H1 (cell line): Measurements from ENCODE around the gene KAZALD1. TPM values are rescaled to one million over a fixed set of nuclear protein-coding genes. Genes with fewer than 3 reads are reported as not detected.

ENCODE experiments used
- CHD2 ChIP-seq: IDR thresholded peaks from 2 replicates; pipeline ENCODE4 v1.6.1; 2012; ENCODE audit warnings: low read length, improper control_type of control experiment
- HDAC2 ChIP-seq, 2 experiments: fragments of 300-600 bp in 1 of 2; sonication (generic) in 1 of 2; IDR thresholded peaks; 2 replicates each; pipeline ENCODE4 v1.6.1; 2011 to 2012; ENCODE audit warnings: low read depth in 2 of 2, low read length in 2 of 2, mild to moderate bottlenecking in 2 of 2, moderate library complexity in 2 of 2, borderline replicate concordance in 1 of 2, inconsistent platforms in 1 of 2
- JUN ChIP-seq: IDR thresholded peaks from 2 replicates; pipeline ENCODE4 v1.6.1; 2011; ENCODE audit warnings: low read depth, mild to moderate bottlenecking, improper control_type of control experiment, low read length
- NANOG ChIP-seq: IDR thresholded peaks from 2 replicates; pipeline ENCODE4 v1.6.1; 2011; ENCODE audit warnings: low read length, low read depth, mild to moderate bottlenecking, inconsistent platforms; ENCODE audit not compliant: insufficient read depth, poor library complexity, severe bottlenecking
- POLR2AphosphoS5 ChIP-seq: IDR thresholded peaks from 2 replicates; pipeline ENCODE4 v1.6.1; 2011; ENCODE audit warnings: low read depth, low read length
- SIRT6 ChIP-seq: IDR thresholded peaks from one replicate; pipeline ENCODE4 v1.7.1; 2012; ENCODE audit warnings: low read length, inconsistent platforms
- SP2 ChIP-seq: IDR thresholded peaks from 2 replicates; pipeline ENCODE4 v1.6.1; 2012; ENCODE audit warnings: mild to moderate bottlenecking, low read length, inconsistent platforms
- SUZ12 ChIP-seq: fragments of 200-600 bp; sonication (generic); IDR thresholded peaks from 2 replicates; pipeline ENCODE4 v1.6.1; 2012; ENCODE audit warnings: mild to moderate bottlenecking, inconsistent platforms, low read length, moderate library complexity, mixed read lengths
- TCF12 ChIP-seq: IDR thresholded peaks from 2 replicates; pipeline ENCODE4 v1.6.1; 2011; ENCODE audit warnings: low read depth, mild to moderate bottlenecking, low read length
- polyA plus RNA-seq, 7 experiments: library from polyadenylated mRNA; depleted of rRNA in 3 of 7; stranded (reverse) in 5 of 7; unstranded in 2 of 7; fragments of >200 nt in 5 of 7; fragments of 200-250 nt in 2 of 7; gene quantifications; 1 replicate in 5 of 7; 2 replicates in 1 of 7; 4 replicates in 1 of 7; pipeline versions ENCODE4 v1.2.1 to v1.2.3, GENCODE V29; 2011 to 2013; ENCODE audit warnings: missing spikeins in 2 of 7, mixed read lengths in 2 of 7
- total RNA-seq: library from RNA; stranded (reverse); fragmentation: NEBNext Ultra II Directional; extraction: Animal tissue kit (Norgen Biotek cat#: 25700); gene quantifications from 2 replicates; pipeline ENCODE4 v1.2.1, GENCODE V29; 2021
- TF ChIP-seq, protein P1 (sequence below): fragments of 300-600 bp; sonication (generic); IDR thresholded peaks from 2 replicates; pipeline ENCODE4 v1.7.1; 2012; ENCODE audit warnings: low read length, moderate library complexity, mild to moderate bottlenecking, inconsistent platforms; ENCODE audit not compliant: insufficient replicate concordance

KAZALD1 gene
- total and polyA plus RNA-seq, 2 of the 8 experiments (the other 6 are each of a cell fraction or from before 2014, with no cell fraction given) = 0.65 to 1.9 TPM

DNA sequence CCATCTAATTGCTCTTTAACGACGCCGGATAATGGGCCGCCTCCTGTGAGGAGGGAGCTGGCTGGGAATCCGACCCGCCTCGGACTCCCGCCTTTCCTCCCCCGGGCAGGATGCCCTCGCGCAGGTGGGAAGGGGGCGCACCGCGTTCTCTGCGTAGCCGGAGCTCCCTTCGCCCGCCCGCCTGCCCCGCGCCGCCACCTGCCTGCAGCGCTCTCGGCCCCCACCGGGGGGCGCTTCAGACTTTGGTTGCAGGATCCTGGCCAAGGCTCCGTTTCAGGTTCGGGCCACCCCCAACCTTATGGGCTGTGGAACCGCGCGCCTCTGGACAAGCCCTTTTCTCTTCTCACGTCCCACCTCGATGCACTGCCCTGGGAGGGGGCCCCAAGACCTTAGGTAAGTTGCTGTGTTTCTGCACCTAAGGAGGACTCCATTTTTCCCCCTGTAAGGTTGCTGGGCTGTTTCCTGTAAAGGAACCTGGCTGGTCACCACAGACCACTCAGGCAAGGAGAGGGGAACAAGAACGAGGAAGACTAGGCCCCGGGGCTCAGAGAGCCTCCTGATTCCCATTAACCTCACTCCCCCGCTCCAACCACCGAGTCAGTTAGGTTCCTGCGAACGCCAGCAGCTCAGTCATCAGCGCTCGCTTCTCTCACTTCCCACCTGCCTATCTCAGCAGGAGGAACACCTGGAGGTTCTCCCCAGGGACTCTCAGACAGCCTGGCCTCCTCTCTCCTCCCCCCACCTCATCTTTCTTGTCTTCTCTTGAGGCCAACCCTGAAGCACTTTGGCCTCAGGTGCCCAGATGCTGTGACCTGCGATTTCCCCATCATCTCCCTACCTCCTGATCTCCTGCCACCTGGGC is 11.3 kb upstream of the KAZALD1 start (continued):
- TF ChIP-seq TCF12 (peak; percentile 65; the same call in 1 of the 2 replicates), CHD2 (no peak), SIRT6 (no peak), SP2 (no peak), HDAC2 (IDR thresholded peaks at IDR 0.05; ENCODE audit: borderline replicate concordance in 1 of 2, low read depth in 2 of 2, low read length in 2 of 2) (no peak), POLR2AphosphoS5 (no peak), SUZ12 (peak; percentile 65), NANOG (no peak), JUN (no peak)
- TF ChIP-seq, protein P1, sequence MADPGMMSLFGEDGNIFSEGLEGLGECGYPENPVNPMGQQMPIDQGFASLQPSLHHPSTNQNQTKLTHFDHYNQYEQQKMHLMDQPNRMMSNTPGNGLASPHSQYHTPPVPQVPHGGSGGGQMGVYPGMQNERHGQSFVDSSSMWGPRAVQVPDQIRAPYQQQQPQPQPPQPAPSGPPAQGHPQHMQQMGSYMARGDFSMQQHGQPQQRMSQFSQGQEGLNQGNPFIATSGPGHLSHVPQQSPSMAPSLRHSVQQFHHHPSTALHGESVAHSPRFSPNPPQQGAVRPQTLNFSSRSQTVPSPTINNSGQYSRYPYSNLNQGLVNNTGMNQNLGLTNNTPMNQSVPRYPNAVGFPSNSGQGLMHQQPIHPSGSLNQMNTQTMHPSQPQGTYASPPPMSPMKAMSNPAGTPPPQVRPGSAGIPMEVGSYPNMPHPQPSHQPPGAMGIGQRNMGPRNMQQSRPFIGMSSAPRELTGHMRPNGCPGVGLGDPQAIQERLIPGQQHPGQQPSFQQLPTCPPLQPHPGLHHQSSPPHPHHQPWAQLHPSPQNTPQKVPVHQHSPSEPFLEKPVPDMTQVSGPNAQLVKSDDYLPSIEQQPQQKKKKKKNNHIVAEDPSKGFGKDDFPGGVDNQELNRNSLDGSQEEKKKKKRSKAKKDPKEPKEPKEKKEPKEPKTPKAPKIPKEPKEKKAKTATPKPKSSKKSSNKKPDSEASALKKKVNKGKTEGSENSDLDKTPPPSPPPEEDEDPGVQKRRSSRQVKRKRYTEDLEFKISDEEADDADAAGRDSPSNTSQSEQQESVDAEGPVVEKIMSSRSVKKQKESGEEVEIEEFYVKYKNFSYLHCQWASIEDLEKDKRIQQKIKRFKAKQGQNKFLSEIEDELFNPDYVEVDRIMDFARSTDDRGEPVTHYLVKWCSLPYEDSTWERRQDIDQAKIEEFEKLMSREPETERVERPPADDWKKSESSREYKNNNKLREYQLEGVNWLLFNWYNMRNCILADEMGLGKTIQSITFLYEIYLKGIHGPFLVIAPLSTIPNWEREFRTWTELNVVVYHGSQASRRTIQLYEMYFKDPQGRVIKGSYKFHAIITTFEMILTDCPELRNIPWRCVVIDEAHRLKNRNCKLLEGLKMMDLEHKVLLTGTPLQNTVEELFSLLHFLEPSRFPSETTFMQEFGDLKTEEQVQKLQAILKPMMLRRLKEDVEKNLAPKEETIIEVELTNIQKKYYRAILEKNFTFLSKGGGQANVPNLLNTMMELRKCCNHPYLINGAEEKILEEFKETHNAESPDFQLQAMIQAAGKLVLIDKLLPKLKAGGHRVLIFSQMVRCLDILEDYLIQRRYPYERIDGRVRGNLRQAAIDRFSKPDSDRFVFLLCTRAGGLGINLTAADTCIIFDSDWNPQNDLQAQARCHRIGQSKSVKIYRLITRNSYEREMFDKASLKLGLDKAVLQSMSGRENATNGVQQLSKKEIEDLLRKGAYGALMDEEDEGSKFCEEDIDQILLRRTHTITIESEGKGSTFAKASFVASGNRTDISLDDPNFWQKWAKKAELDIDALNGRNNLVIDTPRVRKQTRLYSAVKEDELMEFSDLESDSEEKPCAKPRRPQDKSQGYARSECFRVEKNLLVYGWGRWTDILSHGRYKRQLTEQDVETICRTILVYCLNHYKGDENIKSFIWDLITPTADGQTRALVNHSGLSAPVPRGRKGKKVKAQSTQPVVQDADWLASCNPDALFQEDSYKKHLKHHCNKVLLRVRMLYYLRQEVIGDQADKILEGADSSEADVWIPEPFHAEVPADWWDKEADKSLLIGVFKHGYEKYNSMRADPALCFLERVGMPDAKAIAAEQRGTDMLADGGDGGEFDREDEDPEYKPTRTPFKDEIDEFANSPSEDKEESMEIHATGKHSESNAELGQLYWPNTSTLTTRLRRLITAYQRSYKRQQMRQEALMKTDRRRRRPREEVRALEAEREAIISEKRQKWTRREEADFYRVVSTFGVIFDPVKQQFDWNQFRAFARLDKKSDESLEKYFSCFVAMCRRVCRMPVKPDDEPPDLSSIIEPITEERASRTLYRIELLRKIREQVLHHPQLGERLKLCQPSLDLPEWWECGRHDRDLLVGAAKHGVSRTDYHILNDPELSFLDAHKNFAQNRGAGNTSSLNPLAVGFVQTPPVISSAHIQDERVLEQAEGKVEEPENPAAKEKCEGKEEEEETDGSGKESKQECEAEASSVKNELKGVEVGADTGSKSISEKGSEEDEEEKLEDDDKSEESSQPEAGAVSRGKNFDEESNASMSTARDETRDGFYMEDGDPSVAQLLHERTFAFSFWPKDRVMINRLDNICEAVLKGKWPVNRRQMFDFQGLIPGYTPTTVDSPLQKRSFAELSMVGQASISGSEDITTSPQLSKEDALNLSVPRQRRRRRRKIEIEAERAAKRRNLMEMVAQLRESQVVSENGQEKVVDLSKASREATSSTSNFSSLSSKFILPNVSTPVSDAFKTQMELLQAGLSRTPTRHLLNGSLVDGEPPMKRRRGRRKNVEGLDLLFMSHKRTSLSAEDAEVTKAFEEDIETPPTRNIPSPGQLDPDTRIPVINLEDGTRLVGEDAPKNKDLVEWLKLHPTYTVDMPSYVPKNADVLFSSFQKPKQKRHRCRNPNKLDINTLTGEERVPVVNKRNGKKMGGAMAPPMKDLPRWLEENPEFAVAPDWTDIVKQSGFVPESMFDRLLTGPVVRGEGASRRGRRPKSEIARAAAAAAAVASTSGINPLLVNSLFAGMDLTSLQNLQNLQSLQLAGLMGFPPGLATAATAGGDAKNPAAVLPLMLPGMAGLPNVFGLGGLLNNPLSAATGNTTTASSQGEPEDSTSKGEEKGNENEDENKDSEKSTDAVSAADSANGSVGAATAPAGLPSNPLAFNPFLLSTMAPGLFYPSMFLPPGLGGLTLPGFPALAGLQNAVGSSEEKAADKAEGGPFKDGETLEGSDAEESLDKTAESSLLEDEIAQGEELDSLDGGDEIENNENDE = no peak
